Activated T-helper 2 cell treated with anti-CD3 and anti-CD28 coated beads, Interferon-gamma antibody, Interleukin-2, Interleukin-4, amounts not matched to agents 10 μg/mL and 5 μg/mL and 100 μg/mL, durations not matched to agents 14 hours and 24 hours and 36 hours (primary cell): ENCODE measurements around the gene INPP4B. TPM values are rescaled to one million over a fixed set of nuclear protein-coding genes. Genes with fewer than 3 reads are reported as not detected.
A peak's percentile ranks its signal among the peaks of the same experiment; 100 is the strongest.

Experiments
- DNase-seq: peaks from one replicate; pipeline ENCODE4 v3.0.0; 2021; ENCODE audit warnings: low spot score
- H3K27ac Mint-ChIP-seq: one replicate; pipeline ENCODE4 v1.8.0; 2021; ENCODE audit warnings: mixed read lengths
- H3K27me3 Mint-ChIP-seq: one replicate; pipeline ENCODE4 v1.8.0; 2021; ENCODE audit warnings: low read depth, mixed read lengths
- H3K36me3 Mint-ChIP-seq: one replicate; pipeline ENCODE4 v1.8.0; 2021; ENCODE audit warnings: low read depth, mixed read lengths
- H3K4me1 Mint-ChIP-seq: one replicate; pipeline ENCODE4 v1.8.0; 2021; ENCODE audit warnings: low read depth, mixed read lengths
- H3K4me3 Mint-ChIP-seq: one replicate; pipeline ENCODE4 v1.8.0; 2021; ENCODE audit warnings: low read depth, mild to moderate bottlenecking, moderate library complexity, mixed read lengths
- H3K9me3 Mint-ChIP-seq: one replicate; pipeline ENCODE4 v1.8.0; 2021; ENCODE audit warnings: mixed read lengths
- intact Hi-C: fragments of 100-400 bp; cut with micrococcal nuclease; formaldehyde crosslinking; loops from one replicate; pipeline ENCODE4 v1.15.1; 2023
- total RNA-seq: library from RNA; stranded (reverse); gene quantifications from 2 replicates; pipeline ENCODE4 v1.2.3, GENCODE V29; 2022

The INPP4B gene
- total RNA-seq, 1 donor from 2014 or later: 64.8 TPM

- Mint-ChIP-seq H3K4me3 (no peak overlapping the region), H3K27ac (peak overlapping the region; percentile 88), H3K27me3 (no peaks in the 10 kb centered on the region), H3K9me3 (no peaks in the 10 kb centered on the region), H3K4me1 (peaks cover 88% of the 10 kb centered on the region), H3K36me3 (peaks cover 20% of the 10 kb centered on the region)
- DNase-seq: no peak
- intact Hi-C loops: loop anchor here (5.0 kb wide), 2 partner anchors 196 to 356 kb away; no protein-coding TSS in a partner anchor
Measured at GRCh38 chr4:142356118-142356759, 489.9 kb downstream of the INPP4B start.

- peak overlapping the region; percentile 53 for H3K4me3 Mint-ChIP-seq
- DNase-seq: no peak
- no peaks in the 10 kb centered on the region for H3K9me3 Mint-ChIP-seq
- H3K27ac Mint-ChIP-seq: peak overlapping the region; percentile 88
- intact Hi-C loops: loop anchor here (1.0 to 5.0 kb wide), 3 partner anchors 50 to 357 kb away; no protein-coding TSS in a partner anchor
- no peaks in the 10 kb centered on the region for H3K27me3 Mint-ChIP-seq
- H3K36me3 Mint-ChIP-seq: peaks cover 16% of the 10 kb centered on the region
- peaks cover 89% of the 10 kb centered on the region for H3K4me1 Mint-ChIP-seq
Measured at GRCh38 chr4:142355421-142355930, 490.6 kb downstream of the INPP4B start.

DNA sequence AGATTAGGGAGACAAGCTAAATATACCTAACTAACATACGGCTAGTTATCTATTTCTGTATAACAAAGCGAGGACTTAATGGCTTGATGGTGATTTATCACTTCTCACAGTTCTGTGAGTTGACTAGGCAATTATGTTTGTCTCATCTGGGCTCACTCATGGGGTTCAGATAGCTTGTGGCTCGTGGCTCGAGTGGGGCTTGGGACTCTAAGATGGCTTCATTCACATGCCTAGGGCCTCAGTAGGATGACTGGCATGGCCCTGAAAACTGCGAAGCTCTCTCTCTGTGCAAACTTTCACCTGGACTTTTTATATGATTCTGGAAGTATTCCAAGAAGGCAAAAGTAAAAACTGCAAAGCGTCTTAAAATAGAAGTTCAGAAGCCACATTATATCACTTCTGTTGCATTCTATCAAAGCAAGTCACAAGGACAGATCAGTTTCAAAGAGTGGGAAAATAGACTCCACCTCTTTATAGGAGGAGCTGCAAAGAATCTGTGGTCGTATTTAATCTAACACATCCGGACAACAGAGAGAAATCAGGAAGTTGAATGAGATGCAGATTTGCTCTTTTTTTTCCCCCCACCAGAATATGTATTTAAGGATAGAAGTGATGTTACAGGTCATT is 491.2 kb downstream of the INPP4B start:
- peak overlapping the region; percentile 53 for H3K4me3 Mint-ChIP-seq
- DNase-seq: no peak
- no peaks in the 10 kb centered on the region for H3K27me3 Mint-ChIP-seq
- peaks cover 89% of the 10 kb centered on the region for H3K4me1 Mint-ChIP-seq
- intact Hi-C loops: loop anchor here (1.0 to 5.0 kb wide), 4 partner anchors 50 to 491 kb away; partner anchors contain the start of gene INPP4B
- peaks cover 16% of the 10 kb centered on the region for H3K36me3 Mint-ChIP-seq
- peak overlapping the region; percentile 88 for H3K27ac Mint-ChIP-seq
- no peaks in the 10 kb centered on the region for H3K9me3 Mint-ChIP-seq

DNA sequence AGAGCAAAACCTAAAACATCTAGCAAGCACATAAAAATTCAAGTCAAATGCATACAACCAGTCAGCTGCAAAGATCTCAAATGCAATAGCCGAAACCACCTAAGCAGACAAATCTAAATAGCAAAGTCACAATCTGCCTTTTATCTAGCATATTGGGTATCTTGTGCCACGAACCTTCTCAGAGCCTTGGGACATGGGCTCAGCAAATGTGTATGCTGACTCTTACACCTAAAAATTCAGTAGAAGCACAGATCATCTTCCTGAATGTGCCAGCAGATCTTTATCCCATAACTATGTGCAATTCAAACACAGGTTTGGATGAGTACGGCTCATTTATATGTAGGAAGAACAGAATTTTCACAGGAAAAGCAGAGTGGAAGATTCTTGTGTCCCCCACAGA is 492.1 kb downstream of the INPP4B start:
- intact Hi-C loops: loop anchor here (1.0 kb wide), 1 partner anchor 492 kb away; the partner anchor contains the start of gene INPP4B
- Mint-ChIP-seq H3K36me3 (peaks cover 18% of the 10 kb centered on the region), H3K4me3 (peak overlapping the region; percentile 10)

DNA sequence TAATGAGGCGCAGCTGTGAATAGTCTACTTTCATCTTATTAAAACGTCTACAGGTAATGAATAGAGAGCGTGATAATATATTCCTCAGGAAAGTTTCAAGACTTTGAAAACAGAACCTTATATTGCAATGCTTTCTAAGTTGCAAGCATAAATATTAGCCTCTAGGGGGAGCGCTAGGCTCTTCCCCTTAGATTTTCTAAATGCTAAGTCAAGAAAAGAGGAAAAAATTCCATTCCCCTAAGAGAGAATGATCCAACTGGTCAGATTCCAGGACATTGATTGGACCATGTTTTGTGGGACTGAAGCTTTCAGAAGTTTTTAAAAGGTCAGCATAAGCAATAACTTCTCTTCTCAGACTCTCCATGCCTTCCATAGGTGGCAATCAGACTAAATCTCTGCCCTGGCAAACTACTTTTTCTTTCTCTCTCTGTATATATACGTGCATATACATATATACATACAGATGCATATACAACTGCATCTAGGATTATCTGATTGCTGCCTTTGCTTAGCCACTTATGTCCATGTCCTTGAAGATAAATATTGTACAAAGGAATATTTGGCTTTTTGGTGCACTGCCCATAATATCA is 492.9 kb downstream of the INPP4B start:
- DNase-seq: no peak
- peaks cover 89% of the 10 kb centered on the region for H3K4me1 Mint-ChIP-seq
- peak overlapping the region; percentile 88 for H3K27ac Mint-ChIP-seq
- H3K27me3 Mint-ChIP-seq: no peaks in the 10 kb centered on the region
- peak overlapping the region; percentile 15 for H3K4me3 Mint-ChIP-seq
- intact Hi-C loops: loop anchor here (1.0 to 2.0 kb wide), 3 partner anchors 24 to 368 kb away; no protein-coding TSS in a partner anchor
- H3K9me3 Mint-ChIP-seq: no peaks in the 10 kb centered on the region
- H3K36me3 Mint-ChIP-seq: peaks cover 20% of the 10 kb centered on the region

More for the DNA sequence above, 492.1 kb downstream of the INPP4B start:
- peaks cover 88% of the 10 kb centered on the region for H3K4me1 Mint-ChIP-seq
- H3K9me3 Mint-ChIP-seq: no peaks in the 10 kb centered on the region
- no peaks in the 10 kb centered on the region for H3K27me3 Mint-ChIP-seq
- H3K27ac Mint-ChIP-seq: peak overlapping the region; percentile 88
- DNase-seq: no peak

DNA sequence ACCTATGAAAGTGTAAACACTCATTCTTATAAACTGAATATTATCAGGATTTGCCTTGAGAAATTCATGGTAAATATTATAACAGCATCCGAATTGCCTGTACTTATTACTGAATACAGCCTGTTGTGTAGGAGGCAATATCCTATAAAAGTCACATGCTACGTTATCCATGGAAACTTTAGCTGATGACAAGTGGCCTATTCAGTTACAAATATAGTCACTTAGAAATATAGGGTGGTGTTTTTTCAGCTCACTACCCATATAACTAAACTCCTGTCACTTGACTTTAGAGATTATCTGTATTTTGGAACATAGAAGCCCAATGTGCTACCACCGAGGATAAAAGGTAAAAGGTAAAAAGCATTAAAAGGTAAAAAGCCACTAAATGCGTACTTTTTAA is 493.4 kb downstream of the INPP4B start:
- DNase-seq: no peak
- peak overlapping the region; percentile 53 for H3K27ac Mint-ChIP-seq
- H3K4me3 Mint-ChIP-seq: peak overlapping the region; percentile 15
- intact Hi-C loops: loop anchor here (1.0 to 2.0 kb wide), 3 partner anchors 25 to 368 kb away; no protein-coding TSS in a partner anchor
- H3K36me3 Mint-ChIP-seq: peaks cover 20% of the 10 kb centered on the region
- peaks cover 90% of the 10 kb centered on the region for H3K4me1 Mint-ChIP-seq
- no peaks in the 10 kb centered on the region for H3K27me3 Mint-ChIP-seq
- H3K9me3 Mint-ChIP-seq: no peaks in the 10 kb centered on the region

DNA sequence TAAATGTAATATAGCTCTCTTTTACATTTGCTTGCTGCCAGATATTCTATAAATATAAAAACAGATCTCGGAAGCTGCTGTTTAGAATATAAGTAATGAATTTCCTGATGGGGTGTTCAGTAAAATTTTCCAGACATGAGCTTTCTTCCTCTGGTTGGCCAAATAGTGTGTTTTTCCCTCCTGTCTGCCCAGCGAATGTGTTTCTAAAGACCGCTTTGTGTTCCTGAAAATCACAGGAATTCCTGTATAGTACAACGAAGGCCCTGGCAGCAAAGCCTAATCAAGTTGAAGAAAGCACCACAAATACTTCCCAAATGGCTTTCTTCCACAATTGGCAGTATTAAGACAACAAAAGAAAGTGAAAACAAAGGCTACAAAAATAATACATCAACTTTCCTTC is 494.1 kb downstream of the INPP4B start:
- Mint-ChIP-seq H3K27ac (peak overlapping the region; percentile 48), H3K9me3 (no peaks in the 10 kb centered on the region), H3K4me3 (peak overlapping the region; percentile 50), H3K4me1 (peaks cover 90% of the 10 kb centered on the region), H3K36me3 (peaks cover 22% of the 10 kb centered on the region), H3K27me3 (no peaks in the 10 kb centered on the region)
- intact Hi-C loops: loop anchor here (2.0 kb wide), 1 partner anchor 369 kb away; no protein-coding TSS in a partner anchor
- no peak for DNase-seq

GRCh38 chr4:142350871-142351270 is 495.2 kb downstream of the INPP4B start:
- DNase-seq: no peak
- Mint-ChIP-seq H3K36me3 (peaks cover 29% of the 10 kb centered on the region), H3K27me3 (no peaks in the 10 kb centered on the region), H3K27ac (peak overlapping the region; percentile 37), H3K4me3 (no peak overlapping the region), H3K9me3 (no peaks in the 10 kb centered on the region), H3K4me1 (peaks cover 87% of the 10 kb centered on the region)
- intact Hi-C loops: no loop called here

GRCh38 chr4:142348613-142349021 is 497.5 kb downstream of the INPP4B start:
- H3K9me3 Mint-ChIP-seq: no peaks in the 10 kb centered on the region
- DNase-seq: no peak
- no peak overlapping the region for H3K4me3 Mint-ChIP-seq
- H3K27ac Mint-ChIP-seq: peak overlapping the region; percentile 28
- intact Hi-C loops: no loop called here
- peaks cover 34% of the 10 kb centered on the region for H3K36me3 Mint-ChIP-seq
- H3K4me1 Mint-ChIP-seq: peaks cover 72% of the 10 kb centered on the region
- no peaks in the 10 kb centered on the region for H3K27me3 Mint-ChIP-seq

DNA sequence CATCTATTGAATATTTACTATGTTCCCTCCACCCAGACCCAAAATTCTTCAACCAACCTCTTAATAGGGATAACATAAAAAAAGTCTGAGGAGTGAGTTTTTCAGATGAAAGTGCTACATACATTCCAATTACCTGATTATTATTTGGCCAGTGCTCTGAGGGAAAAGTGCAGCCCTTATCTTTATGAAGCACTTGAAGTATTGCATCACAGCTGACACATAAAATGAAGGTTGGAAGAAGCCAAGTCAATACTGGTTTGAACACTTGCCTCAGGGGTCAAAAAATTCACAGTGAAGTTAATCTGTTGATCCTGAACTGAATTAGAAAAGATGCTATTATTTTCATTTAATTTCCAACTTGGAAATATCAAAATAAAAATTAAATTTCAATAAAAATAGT is 498.9 kb downstream of the INPP4B start:
- Mint-ChIP-seq H3K36me3 (peaks cover 45% of the 10 kb centered on the region), H3K27me3 (no peaks in the 10 kb centered on the region), H3K27ac (peak overlapping the region; percentile 1), H3K4me3 (peak overlapping the region; percentile 31), H3K4me1 (peaks cover 63% of the 10 kb centered on the region), H3K9me3 (no peaks in the 10 kb centered on the region)
- DNase-seq: no peak
- intact Hi-C loops: loop anchor here (2.0 kb wide), 1 partner anchor 16 kb away; no protein-coding TSS in a partner anchor

GRCh38 chr4:142345924-142346323 is 500.2 kb downstream of the INPP4B start:
- Mint-ChIP-seq H3K36me3 (peaks cover 51% of the 10 kb centered on the region), H3K9me3 (no peaks in the 10 kb centered on the region), H3K4me3 (no peak overlapping the region), H3K4me1 (peaks cover 58% of the 10 kb centered on the region), H3K27me3 (no peaks in the 10 kb centered on the region), H3K27ac (peak overlapping the region; percentile 9)
- DNase-seq: no peak
- intact Hi-C loops: loop anchor here (2.0 kb wide), 1 partner anchor 15 kb away; no protein-coding TSS in a partner anchor

DNA sequence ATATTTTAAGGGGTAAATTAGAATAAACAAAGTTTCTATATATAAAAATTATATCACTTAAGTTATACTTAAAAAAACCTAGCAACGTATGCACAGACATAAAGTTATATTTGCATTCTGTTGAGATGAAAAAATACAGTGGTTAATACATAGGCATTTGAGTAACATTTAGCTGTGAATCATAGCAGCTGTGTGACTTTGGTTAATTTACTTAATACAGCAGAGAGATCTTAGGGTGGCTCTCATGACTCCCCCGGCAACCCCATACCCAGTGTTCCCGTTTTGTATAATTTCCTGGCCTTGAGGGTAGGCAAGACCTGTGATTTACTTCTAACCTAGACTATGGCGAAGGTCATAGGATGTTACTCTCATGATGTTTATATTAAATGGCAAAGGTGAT is 504.8 kb downstream of the INPP4B start:
- H3K36me3 Mint-ChIP-seq: peaks cover 52% of the 10 kb centered on the region
- H3K4me3 Mint-ChIP-seq: no peak overlapping the region
- DNase-seq: no peak
- peaks cover 28% of the 10 kb centered on the region for H3K4me1 Mint-ChIP-seq
- H3K27ac Mint-ChIP-seq: no peak overlapping the region
- intact Hi-C loops: no loop called here
- H3K27me3 Mint-ChIP-seq: no peaks in the 10 kb centered on the region
- no peaks in the 10 kb centered on the region for H3K9me3 Mint-ChIP-seq
